CD4-positive, alpha-beta T cell (primary cell): ENCODE data around the gene KCTD16. TPM values are rescaled to one million over a fixed set of nuclear protein-coding genes. Genes with fewer than 3 reads are reported as not detected.

Experiments
- ATAC-seq: fragments of 200-7000 bp; cut with Tn5 transposase; one replicate; pipeline ENCODE4 v1.10.0; 2022; ENCODE audit warnings: mild to moderate bottlenecking; ENCODE audit not compliant: poor library complexity
- CTCF ChIA-PET: fragments of 350-600 bp; sonication (Branson Sonifier 250); formaldehyde crosslinking; loops from one replicate; lab custom pipeline; 2021; ENCODE audit warnings: antibody characterized with exemption, inconsistent platforms; lab: Charles Lee
- POLR2A ChIA-PET: fragments of 350-600 bp; sonication (Branson Sonifier 250); formaldehyde crosslinking; loops from one replicate; lab custom pipeline; 2021; ENCODE audit warnings: antibody characterized with exemption, inconsistent platforms; lab: Charles Lee
- DNase-seq, 14 experiments: peaks; one replicate each; pipeline ENCODE4 v3.0.0-alpha.2; 2013 to 2020; ENCODE audit warnings: mixed read lengths in 2 of 14
- H3K27ac ChIP-seq, 2 donors: one replicate each; pipeline versions ENCODE4 v1.5.1 to v1.7.0; 2013; ENCODE audit warnings: low read length in 2 of 2, low read depth in 1 of 2, mild to moderate bottlenecking in 1 of 2
- H3K27me3 ChIP-seq, 2 experiments: 1 replicate in 1 of 2; 2 replicates in 1 of 2; pipeline versions ENCODE4 v1.6.1 to v1.7.0; 2013; ENCODE audit warnings: low read length in 2 of 2, control low read depth in 1 of 2, mild to moderate bottlenecking in 1 of 2, moderate library complexity in 1 of 2; ENCODE audit not compliant: insufficient read depth in 2 of 2, control insufficient read depth in 1 of 2
- H3K36me3 ChIP-seq: one replicate; pipeline ENCODE4 v1.6.1; 2013; ENCODE audit warnings: low read length, control low read depth; ENCODE audit not compliant: insufficient read depth
- H3K4me1 ChIP-seq: one replicate; pipeline ENCODE4 v1.6.1; 2013; ENCODE audit warnings: low read length, control low read depth; ENCODE audit not compliant: insufficient read depth
- H3K4me3 ChIP-seq: one replicate; pipeline ENCODE4 v1.5.1; 2013; ENCODE audit warnings: mild to moderate bottlenecking, low read length, moderate library complexity
- H3K9me3 ChIP-seq, 2 experiments: 1 replicate in 1 of 2; 2 replicates in 1 of 2; pipeline versions ENCODE4 v1.6.1 to v1.7.0; 2013; ENCODE audit warnings: low read length in 2 of 2, mild to moderate bottlenecking in 2 of 2, control low read depth in 1 of 2, moderate library complexity in 1 of 2; ENCODE audit not compliant: control insufficient read depth in 1 of 2, insufficient read depth in 1 of 2
- H3K27ac Mint-ChIP-seq: one replicate; pipeline ENCODE4 v1.8.0; 2020; ENCODE audit warnings: mixed read lengths
- H3K27me3 Mint-ChIP-seq: one replicate; pipeline ENCODE4 v1.8.0; 2021; ENCODE audit warnings: mixed read lengths
- H3K36me3 Mint-ChIP-seq: one replicate; pipeline ENCODE4 v1.8.0; 2021; ENCODE audit warnings: low read depth, mixed read lengths
- H3K4me1 Mint-ChIP-seq: one replicate; pipeline ENCODE4 v1.8.0; 2021; ENCODE audit warnings: low read depth, mixed read lengths
- H3K4me3 Mint-ChIP-seq: one replicate; pipeline ENCODE4 v1.8.0; 2020; ENCODE audit warnings: mild to moderate bottlenecking, mixed read lengths
- H3K9me3 Mint-ChIP-seq: one replicate; pipeline ENCODE4 v1.8.0; 2020; ENCODE audit warnings: mixed read lengths
- intact Hi-C, 2 experiments: fragments of 100-400 bp; cut with DNase I in 1 of 2; cut with micrococcal nuclease in 1 of 2; formaldehyde crosslinking; loops; one replicate each; pipeline versions ENCODE4 v1.15.1 to v1.9.0; 2023 to 2025; cut with DNase I, micrococcal nuclease
- total RNA-seq, 174 experiments: library from RNA in 2 of 174; stranded (reverse) in 2 of 174; gene quantifications; one replicate each; pipeline ENCODE4 v1.2.3 and lab custom pipeline; 2021 to 2026
- TF ChIP-seq, protein P1 (sequence below): fragments of 200-600 bp; IDR thresholded peaks from one replicate; pipeline ENCODE4 v1.8.0; 2022; ENCODE audit warnings: antibody characterized with exemption, mild to moderate bottlenecking

Gene KCTD16
- total RNA-seq, 2 experiments from 2014 or later: not detected

DNA sequence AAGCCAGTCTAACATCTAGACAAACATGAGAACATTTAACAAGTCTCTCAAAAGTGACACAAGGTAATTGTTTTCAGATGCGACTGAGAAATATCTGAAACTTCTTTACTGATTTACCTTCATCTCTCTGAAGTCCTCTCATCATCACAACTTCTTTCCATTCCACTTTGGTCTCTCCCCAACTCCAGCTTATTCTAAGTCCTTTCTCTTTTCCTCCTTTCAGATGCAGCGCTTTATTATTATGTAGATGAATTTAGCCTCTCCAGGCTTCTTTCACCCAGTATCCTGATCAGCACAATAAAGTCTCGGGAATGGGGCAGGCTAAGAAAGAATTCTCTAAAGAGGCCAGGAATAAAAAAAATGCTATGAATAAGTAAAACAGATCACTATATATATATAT, 128.0 kb downstream of the KCTD16 start:
- intact Hi-C loops: no loop called here
- Mint-ChIP-seq H3K4me3 (no peak overlapping the region), H3K9me3 (no peaks in the 10 kb centered on the region), H3K36me3 (no peaks in the 10 kb centered on the region), H3K27ac (no peak overlapping the region), H3K27me3 (peaks cover 11% of the 10 kb centered on the region), H3K4me1 (no peaks in the 10 kb centered on the region)
- peaks cover 0 to 4% of the 10 kb centered on the region in 2 experiments for H3K9me3 ChIP-seq
- no peak overlapping the region for H3K27ac ChIP-seq
- CTCF ChIA-PET: no interaction called here
- POLR2A ChIA-PET: no interaction called here
- no peaks in the 10 kb centered on the region for H3K27me3 ChIP-seq
- H3K4me1 ChIP-seq: no peaks in the 10 kb centered on the region
- TF ChIP-seq, protein P1, sequence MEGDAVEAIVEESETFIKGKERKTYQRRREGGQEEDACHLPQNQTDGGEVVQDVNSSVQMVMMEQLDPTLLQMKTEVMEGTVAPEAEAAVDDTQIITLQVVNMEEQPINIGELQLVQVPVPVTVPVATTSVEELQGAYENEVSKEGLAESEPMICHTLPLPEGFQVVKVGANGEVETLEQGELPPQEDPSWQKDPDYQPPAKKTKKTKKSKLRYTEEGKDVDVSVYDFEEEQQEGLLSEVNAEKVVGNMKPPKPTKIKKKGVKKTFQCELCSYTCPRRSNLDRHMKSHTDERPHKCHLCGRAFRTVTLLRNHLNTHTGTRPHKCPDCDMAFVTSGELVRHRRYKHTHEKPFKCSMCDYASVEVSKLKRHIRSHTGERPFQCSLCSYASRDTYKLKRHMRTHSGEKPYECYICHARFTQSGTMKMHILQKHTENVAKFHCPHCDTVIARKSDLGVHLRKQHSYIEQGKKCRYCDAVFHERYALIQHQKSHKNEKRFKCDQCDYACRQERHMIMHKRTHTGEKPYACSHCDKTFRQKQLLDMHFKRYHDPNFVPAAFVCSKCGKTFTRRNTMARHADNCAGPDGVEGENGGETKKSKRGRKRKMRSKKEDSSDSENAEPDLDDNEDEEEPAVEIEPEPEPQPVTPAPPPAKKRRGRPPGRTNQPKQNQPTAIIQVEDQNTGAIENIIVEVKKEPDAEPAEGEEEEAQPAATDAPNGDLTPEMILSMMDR: no peak
- H3K4me3 ChIP-seq: no peak overlapping the region
- H3K36me3 ChIP-seq: no peaks in the 10 kb centered on the region
- no peak for DNase-seq
- ATAC-seq: no peak

DNA sequence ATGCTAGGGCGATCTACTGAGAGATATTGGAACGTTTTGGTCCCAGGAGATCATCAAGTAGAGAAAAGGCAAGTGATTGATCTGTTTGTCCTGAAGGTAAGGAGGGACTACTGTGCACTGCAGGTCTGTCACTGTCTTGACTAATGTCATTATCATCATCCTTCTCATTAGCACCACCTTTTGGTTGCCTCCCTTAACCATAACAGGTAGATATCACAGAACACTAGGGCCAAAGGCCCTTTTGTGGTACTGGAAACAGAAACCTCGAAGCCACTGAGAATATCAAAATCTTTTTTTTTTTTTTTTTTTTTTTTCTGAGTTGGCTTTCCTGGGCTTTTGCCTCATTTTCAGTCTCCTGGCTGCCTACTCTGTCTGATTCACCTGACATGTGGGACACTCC, 134.0 kb downstream of the KCTD16 start:
- TF ChIP-seq, protein P1: no peak
- POLR2A ChIA-PET: no interaction called here
- CTCF ChIA-PET: no interaction called here

DNA sequence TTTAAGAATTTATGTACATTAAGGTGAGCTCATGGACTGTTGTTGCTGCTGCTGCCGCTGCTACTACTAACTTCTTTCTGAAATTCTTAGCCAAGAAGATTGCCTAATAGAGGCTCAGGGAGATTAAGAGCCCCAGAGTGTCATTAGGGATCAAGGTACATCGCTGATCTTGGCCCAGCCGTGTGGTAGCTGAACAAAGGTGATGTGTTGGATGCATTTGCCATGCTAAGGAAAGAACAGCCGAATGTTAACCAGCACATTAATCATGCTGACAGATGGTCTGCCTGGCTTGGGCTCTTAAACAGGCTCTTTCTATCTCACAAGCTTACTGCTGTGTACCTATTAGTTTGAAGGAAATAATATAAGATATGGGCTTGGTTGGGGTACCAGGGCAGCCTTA, 137.1 kb downstream of the KCTD16 start:
- ChIA-PET POLR2A (no interaction called here), CTCF (no interaction called here)
- Histone ChIP-seq H3K9me3 (peaks cover 0 to 3% of the 10 kb centered on the region in 2 experiments), H3K4me1 (no peaks in the 10 kb centered on the region), H3K27me3 (no peaks in the 10 kb centered on the region), H3K36me3 (no peaks in the 10 kb centered on the region), H3K4me3 (no peak overlapping the region), H3K27ac (no peak overlapping the region)
- H3K9me3 Mint-ChIP-seq: no peaks in the 10 kb centered on the region
- ATAC-seq (no peak), DNase-seq (no peak)
- H3K4me3 Mint-ChIP-seq: no peak overlapping the region
- TF ChIP-seq, protein P1: no peak
- intact Hi-C loops: no loop called here
- H3K36me3 Mint-ChIP-seq: no peaks in the 10 kb centered on the region
- peaks cover 30% of the 10 kb centered on the region for H3K27me3 Mint-ChIP-seq
- no peak overlapping the region for H3K27ac Mint-ChIP-seq
- H3K4me1 Mint-ChIP-seq: no peaks in the 10 kb centered on the region

More for the DNA sequence above, 134.0 kb downstream of the KCTD16 start:
- Histone ChIP-seq H3K9me3 (peaks cover 0 to 3% of the 10 kb centered on the region in 2 experiments), H3K4me1 (no peaks in the 10 kb centered on the region), H3K4me3 (no peak overlapping the region), H3K27me3 (no peaks in the 10 kb centered on the region), H3K27ac (no peak overlapping the region), H3K36me3 (no peaks in the 10 kb centered on the region)
- intact Hi-C loops: no loop called here
- ATAC-seq (no peak), DNase-seq (no peak)
- H3K4me3 Mint-ChIP-seq: no peak overlapping the region
- no peaks in the 10 kb centered on the region for H3K9me3 Mint-ChIP-seq
- H3K27ac Mint-ChIP-seq: no peak overlapping the region
- H3K36me3 Mint-ChIP-seq: no peaks in the 10 kb centered on the region
- peaks cover 26% of the 10 kb centered on the region for H3K27me3 Mint-ChIP-seq
- no peaks in the 10 kb centered on the region for H3K4me1 Mint-ChIP-seq
